GM12892 (cell line): ENCODE data around the gene PPARD.

Experiments
- POLR2A ChIP-seq: IDR thresholded peaks from 2 replicates; pipeline ENCODE4 v1.6.1; 2011; ENCODE audit warnings: low read depth, low read length, control low read depth
- POLR2AphosphoS5 ChIP-seq: IDR thresholded peaks from 2 replicates; pipeline ENCODE4 v1.6.1; 2011; ENCODE audit warnings: low read depth, low read length, control low read depth
- TAF1 ChIP-seq: IDR thresholded peaks from 2 replicates; pipeline ENCODE4 v1.6.1; 2011; ENCODE audit warnings: low read depth, mild to moderate bottlenecking, control low read depth, low read length, borderline replicate concordance

- TF ChIP-seq POLR2A (no peak), TAF1 (no peak), POLR2AphosphoS5 (no peak)
These were observed 11.7 kb upstream of the PPARD start for GRCh38 chr6:35330541-35331119.
